SH-SY5Y (cell line): ENCODE data around the gene RRBP1.

Source experiments
- GATA2 ChIP-seq: IDR thresholded peaks from 2 replicates; pipeline ENCODE4 v1.6.1; 2011; ENCODE audit warnings: mild to moderate bottlenecking, low read depth, low read length
- GATA3 ChIP-seq: IDR thresholded peaks from 2 replicates; pipeline ENCODE4 v1.6.1; 2011; ENCODE audit warnings: low read depth, mild to moderate bottlenecking, low read length, moderate library complexity

DNA sequence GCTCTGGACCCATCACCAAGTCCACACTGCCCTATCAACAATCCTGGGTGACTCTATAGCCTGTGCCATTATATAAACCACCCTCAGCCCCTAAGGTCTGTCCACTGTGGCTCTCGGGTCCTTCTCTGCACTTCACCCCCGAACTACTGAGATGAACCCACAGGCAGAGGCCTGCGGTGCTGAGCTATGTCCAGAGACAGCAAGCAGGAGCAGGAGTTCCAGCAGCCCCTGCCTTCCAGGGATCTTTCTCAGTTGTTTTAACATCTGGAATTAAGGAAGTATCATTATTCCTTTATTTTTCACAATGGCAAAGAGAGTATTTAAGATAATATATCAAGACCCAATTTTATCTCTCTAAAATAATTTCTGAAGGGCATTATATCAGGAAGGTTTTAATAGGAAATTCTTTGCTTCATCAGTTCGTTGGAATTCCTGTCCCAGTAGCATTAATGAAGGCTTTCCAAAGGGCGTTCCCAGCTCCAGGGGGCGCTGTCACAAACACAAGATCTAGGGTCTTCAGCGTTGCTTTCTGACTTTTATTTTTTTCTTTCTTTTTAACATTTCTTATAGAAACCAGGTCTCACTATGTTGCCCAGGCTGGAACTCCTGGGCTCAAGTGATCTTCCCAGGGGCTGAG is 27.3 kb downstream of the RRBP1 start:
- no peak for TF ChIP-seq GATA2
- TF ChIP-seq GATA3: no peak
